Right cardiac atrium (tissue), 5 donors: Measurements from ENCODE around the gene TDRD9. TPM values are rescaled to one million over a fixed set of nuclear protein-coding genes. Genes with fewer than 3 reads are reported as not detected.

Experiments used
- ATAC-seq, 2 donors: fragments of 200-7000 bp; cut with Tn5 transposase; one replicate each; pipeline versions ENCODE4 v1.8.0 to v1.9.1; 2020; ENCODE audit warnings: moderate library complexity in 2 of 2, mild to moderate bottlenecking in 1 of 2
- DNase-seq, 3 donors: peaks; one replicate each; pipeline ENCODE4 v3.0.0-alpha.2; 2020
- H3K27ac ChIP-seq: one replicate; pipeline ENCODE4 v1.5.1; 2013; ENCODE audit warnings: mild to moderate bottlenecking, low read length, control low read depth, moderate library complexity
- H3K27me3 ChIP-seq: one replicate; pipeline ENCODE4 v1.6.1; 2013; ENCODE audit not compliant: control insufficient read depth, insufficient read depth
- H3K4me1 ChIP-seq: one replicate; pipeline ENCODE4 v1.6.1; 2013; ENCODE audit warnings: low read length; ENCODE audit not compliant: control insufficient read depth, insufficient read depth
- H3K4me3 ChIP-seq: one replicate; pipeline ENCODE4 v1.5.1; 2013; ENCODE audit warnings: low read length, control low read depth
- H3K9me3 ChIP-seq: one replicate; pipeline ENCODE4 v1.6.1; 2013; ENCODE audit warnings: low read length; ENCODE audit not compliant: control insufficient read depth
- WGBS: extraction: QIAGEN DNeasy Blood & Tissue Kit; methylation state at CpG from one replicate; pipeline ENCODE4 v1.1.7; 2013; 5-methylcytosine and 5-hydroxymethylcytosine counted together
- intact Hi-C, 4 donors: fragments of 100-400 bp; cut with DNase I; formaldehyde crosslinking; loops; one replicate each; pipeline versions ENCODE4 v1.11.0 to v1.14.0; 2022 to 2023
- polyA plus RNA-seq: library from polyadenylated mRNA; stranded (reverse); fragments of 200-250 nt; gene quantifications from one replicate; pipeline ENCODE4 v1.2.3, GENCODE V29; 2013
- total RNA-seq, 4 donors: library from RNA; stranded (reverse); fragmentation: NEBNext Ultra II Directional; extraction: Animal tissue kit (Norgen Biotek cat#: 25700); gene quantifications; one replicate each; pipeline ENCODE4 v1.2.1, GENCODE V29; 2021
- donor health status: healthy with polysubstance abuse.
- donor health status: DM: no; HTN: yes; CAD: no.
- donor health status: DM: no; HTN: no; CAD: no.
- donor health status: DM: no; HTN: yes; CAD: no; lungs with severe emphysema.
- donor health status: DM: yes; HTN: yes; CAD: no.

Gene TDRD9
- total and polyA plus RNA-seq, 5 donors, result 8.3 to 20.2 (median 10.7) TPM

DNA sequence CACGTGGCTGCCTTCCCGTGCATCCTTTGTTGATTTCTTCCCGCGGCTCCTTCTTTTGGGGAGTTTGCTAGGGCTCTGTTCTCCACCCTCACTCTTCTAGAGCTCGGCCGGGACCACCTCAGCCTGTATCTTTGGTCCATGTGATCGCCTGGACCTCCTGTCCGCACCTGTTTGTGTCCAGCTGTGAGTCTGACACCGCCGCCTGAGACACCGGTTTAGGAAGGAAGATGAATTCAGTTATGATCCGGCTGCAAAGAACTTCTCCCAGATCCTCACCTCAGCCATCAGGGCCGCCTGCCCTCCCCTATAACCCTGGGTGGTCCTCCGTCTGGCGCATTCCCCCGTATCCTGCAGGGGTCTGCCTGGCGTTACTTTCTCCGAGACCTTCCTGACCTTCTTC lies 690 bp upstream of the TDRD9 start:
- DNase-seq, result no peak
- no peak for ATAC-seq
- intact Hi-C loops, result no loop called here
- H3K9me3 ChIP-seq, result no peaks in the 10 kb centered on the region
- 93% methylated on average over 18 of the region's 18 CpGs for WGBS
- no peak overlapping the region for H3K4me3 ChIP-seq
- H3K4me1 ChIP-seq, result no peaks in the 10 kb centered on the region
- no peak overlapping the region for H3K27ac ChIP-seq
- H3K27me3 ChIP-seq, result no peaks in the 10 kb centered on the region

DNA sequence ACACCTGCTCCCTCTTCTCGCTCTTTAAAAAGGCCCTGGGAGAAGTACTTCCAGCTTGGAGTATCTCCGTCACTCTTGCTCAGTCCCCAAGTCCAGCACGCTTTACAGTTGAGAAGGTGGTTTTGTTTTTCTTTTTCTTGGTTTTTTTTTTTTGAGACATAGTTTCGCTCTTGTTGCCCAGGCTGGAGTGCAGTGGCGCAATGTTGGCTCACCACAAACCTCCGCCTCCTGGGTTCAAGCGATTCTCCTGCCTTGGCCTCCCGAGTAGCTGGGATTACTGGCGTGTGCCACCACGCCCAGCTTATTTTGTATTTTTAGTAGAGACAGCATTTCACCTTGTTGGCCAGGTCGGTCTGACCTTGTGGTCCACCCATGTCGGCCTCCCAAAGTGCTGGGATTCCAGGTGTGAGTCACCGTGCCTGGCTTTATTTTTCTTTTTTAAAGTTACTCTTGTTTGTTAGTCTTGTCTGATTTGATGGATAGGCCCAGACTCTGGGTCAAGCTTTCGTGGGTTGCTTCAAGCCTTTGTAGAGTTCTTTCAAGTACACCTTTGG lies 1.9 kb downstream of the TDRD9 start:
- intact Hi-C loops, result no loop called here
- H3K4me1 ChIP-seq, result no peaks in the 10 kb centered on the region
- ATAC-seq (no peak), DNase-seq (no peak)
- H3K9me3 ChIP-seq, result no peaks in the 10 kb centered on the region
- no peak overlapping the region for H3K4me3 ChIP-seq
- H3K27ac ChIP-seq, result no peak overlapping the region
- WGBS, result 83% methylated on average over 14 of the region's 14 CpGs
- H3K27me3 ChIP-seq, result no peaks in the 10 kb centered on the region

DNA sequence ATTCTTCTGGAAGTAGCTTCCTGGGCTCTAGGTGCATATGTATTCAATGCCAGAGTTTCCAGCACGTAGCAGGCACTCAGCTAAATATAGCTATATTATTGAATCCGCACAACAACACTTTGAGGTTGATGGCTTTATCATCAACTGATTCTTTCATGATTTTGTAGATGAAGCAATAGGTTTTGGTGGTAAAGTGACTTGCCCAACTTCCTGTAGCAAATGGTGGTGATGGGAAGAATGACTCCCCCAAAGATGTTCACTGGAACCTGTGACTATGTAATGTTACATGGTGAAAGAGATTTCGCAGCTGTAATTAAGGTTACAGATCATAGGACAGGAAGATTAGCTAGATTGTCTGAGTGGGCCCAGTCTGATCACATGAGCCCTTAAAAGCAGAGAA lies 3.2 kb downstream of the TDRD9 start:
- no peaks in the 10 kb centered on the region for H3K9me3 ChIP-seq
- H3K27me3 ChIP-seq, result no peaks in the 10 kb centered on the region
- WGBS, result 53% methylated on average over 3 of the region's 3 CpGs
- no peak overlapping the region for H3K27ac ChIP-seq
- H3K4me1 ChIP-seq, result no peaks in the 10 kb centered on the region
- DNase-seq (no peak), ATAC-seq (no peak)
- no peak overlapping the region for H3K4me3 ChIP-seq
- intact Hi-C loops, result no loop called here

DNA sequence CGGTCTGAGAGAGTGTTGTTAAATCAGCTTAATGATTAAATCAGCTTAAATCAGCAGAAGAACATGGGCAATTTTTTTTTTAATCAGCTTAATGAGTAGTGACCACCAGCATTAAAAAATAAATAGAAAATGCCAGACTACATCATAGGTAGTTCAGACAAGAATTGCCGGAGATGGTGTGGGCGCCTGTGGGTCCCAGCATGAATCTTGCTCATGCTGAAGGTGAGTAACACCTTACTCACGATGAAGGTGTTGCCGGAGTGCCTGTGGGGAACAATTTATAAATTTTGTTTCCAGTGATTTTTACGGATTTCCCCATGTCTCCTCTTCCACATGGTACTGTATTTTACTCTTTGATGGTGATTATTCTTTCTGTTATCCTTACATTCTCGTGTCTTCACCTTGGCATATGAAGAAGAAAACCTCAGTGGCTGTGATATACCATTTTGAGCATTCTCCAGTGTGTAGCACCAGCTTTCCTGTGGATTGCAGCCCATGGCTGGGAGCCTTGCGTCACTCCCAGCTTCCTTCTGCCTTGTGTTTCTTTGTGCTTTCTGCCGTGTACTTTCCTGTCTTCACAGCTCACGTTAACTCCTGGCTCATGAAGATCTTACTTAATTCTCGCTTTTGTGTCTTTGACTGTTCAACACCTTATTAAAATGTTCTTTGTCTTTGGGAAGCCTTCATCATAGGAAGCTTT lies 4.7 kb downstream of the TDRD9 start:
- 73% methylated on average over 11 of the region's 11 CpGs for WGBS
- no peaks in the 10 kb centered on the region for H3K9me3 ChIP-seq
- DNase-seq, result no peak
- H3K27me3 ChIP-seq, result no peaks in the 10 kb centered on the region
- intact Hi-C loops, result no loop called here
- ATAC-seq, result no peak
- H3K4me3 ChIP-seq, result no peak overlapping the region
- no peak overlapping the region for H3K27ac ChIP-seq
- no peaks in the 10 kb centered on the region for H3K4me1 ChIP-seq

DNA sequence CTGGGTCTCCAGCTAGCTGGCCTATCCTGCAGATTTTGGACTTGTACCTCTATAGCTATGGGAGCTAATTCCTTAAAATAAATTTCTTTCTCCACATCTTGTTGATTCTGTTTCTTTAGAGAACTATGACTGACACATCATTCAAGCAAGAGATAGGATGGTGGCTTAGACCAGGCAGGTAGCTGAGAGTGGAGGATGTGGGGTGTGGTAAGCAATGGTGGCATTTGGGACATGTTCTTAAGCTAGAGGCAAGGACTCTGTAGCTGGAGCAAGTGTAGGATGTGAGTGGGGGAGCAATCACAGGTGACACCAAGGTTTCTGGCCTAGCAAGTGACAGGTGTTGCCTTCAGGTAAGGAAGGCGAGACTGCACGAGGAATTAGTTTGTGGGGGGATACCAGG lies 6.8 kb downstream of the TDRD9 start:
- intact Hi-C loops, result no loop called here
- H3K4me1 ChIP-seq, result no peaks in the 10 kb centered on the region
- no peaks in the 10 kb centered on the region for H3K9me3 ChIP-seq
- ATAC-seq (no peak), DNase-seq (no peak)
- WGBS, result 75% methylated on average over 2 of the region's 2 CpGs
- H3K4me3 ChIP-seq, result no peak overlapping the region
- H3K27ac ChIP-seq, result no peak overlapping the region
- H3K27me3 ChIP-seq, result no peaks in the 10 kb centered on the region

DNA sequence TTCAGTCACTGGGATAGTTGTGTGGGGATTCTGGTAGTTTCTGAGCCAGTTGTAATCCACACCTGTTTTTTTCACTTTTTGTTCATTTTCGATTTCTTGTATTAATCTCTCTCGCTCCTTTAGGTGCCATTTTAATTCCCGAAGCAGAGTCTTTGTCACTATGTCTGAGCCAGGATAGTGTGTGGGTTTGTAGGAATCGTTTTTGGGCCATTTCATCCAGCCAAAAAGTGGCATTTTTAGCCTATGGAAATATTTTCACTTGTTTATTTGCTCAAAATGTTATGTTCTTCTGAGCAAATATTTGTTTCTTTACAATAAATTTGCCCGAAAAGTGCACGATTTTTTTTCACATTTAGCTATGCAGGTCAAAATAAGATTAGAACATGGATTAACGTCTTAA lies 13.2 kb downstream of the TDRD9 start:
- no peaks in the 10 kb centered on the region for H3K27me3 ChIP-seq
- intact Hi-C loops, result no loop called here
- no peak overlapping the region for H3K27ac ChIP-seq
- DNase-seq, result no peak
- H3K9me3 ChIP-seq, result no peaks in the 10 kb centered on the region
- H3K4me3 ChIP-seq, result peak overlapping the region; percentile 64
- peaks cover 1% of the 10 kb centered on the region for H3K4me1 ChIP-seq
- ATAC-seq, result no peak
- 63% methylated on average over 7 of the region's 7 CpGs for WGBS

DNA sequence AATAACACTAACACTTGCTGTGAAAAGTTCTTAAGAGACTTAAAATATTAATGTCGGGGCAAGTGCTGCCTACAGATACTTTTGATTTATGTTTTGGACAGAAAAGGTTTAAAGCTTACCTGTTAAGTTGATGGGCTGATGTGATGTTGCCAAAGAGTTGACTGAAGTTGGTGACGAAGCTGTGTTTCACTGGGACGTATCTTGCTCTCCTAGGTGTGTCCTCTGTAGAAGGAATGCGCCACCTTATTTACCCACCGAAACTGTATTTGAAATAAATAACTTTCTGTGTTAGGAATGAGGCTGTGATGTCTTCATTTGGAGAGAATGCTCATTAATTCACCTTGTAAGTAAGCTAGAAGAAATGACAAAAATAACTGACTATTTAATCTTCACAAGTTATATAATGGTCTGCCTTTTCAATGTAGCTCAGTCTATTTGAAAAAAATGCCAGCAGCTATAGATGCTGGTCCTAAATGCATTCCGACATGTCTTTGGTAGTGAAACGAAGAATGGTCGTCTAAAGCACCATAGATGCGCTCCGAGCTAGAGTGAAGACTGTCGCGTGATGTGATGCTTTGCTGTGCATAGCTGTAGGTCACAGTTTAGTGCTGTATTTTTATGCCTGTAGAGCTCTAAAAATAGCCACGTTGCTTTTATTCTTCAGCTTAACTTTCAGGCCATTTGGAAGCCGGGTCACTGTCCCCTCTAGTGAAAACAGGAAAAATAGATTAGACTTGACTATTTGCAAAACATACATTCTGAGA lies 13.9 kb downstream of the TDRD9 start, which contains the start of gene RD3L:
TSS of gene RD3L (minus strand) at position 557 of the 764 bp plus-strand sequence. CDS start 834 bp downstream, outside the sequence.
- Histone ChIP-seq H3K27ac (peak within 1 kb of the TSS; percentile 27), H3K27me3 (no peaks in the 10 kb centered on the region), H3K9me3 (no peaks in the 10 kb centered on the region), H3K4me3 (peak within 1 kb of the TSS; percentile 64), H3K4me1 (peaks cover 1% of the 10 kb centered on the region)
- 50% methylated on average over 14 of the region's 14 CpGs for WGBS
- ATAC-seq (peak; percentile 74 to 75), DNase-seq (no peak)
- intact Hi-C loops, result no loop called here

DNA sequence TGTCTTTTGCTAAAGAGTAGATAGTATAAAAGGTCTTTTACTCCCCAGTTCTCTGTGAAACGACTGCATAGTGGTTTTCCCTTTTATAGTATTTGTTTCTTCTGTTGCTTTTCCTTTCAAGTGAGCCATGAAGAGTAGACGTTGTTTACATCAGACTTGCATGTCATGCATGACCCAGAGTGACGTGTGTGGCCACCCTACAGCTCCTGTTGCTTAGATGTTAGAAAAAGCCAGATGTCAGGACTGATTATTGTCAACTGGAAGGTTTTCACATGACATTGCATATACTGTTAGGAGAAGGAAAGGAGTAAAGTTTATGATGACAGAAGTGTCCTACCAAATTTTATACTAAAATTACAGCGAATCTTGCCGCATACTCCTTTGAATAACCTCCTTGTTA lies 15.4 kb downstream of the TDRD9 start:
- H3K9me3 ChIP-seq, result no peaks in the 10 kb centered on the region
- no peak overlapping the region for H3K27ac ChIP-seq
- DNase-seq (no peak), ATAC-seq (no peak)
- intact Hi-C loops, result no loop called here
- 71% methylated on average over 5 of the region's 5 CpGs for WGBS
- H3K4me1 ChIP-seq, result peaks cover 1% of the 10 kb centered on the region
- H3K4me3 ChIP-seq, result no peak overlapping the region
- H3K27me3 ChIP-seq, result no peaks in the 10 kb centered on the region

DNA sequence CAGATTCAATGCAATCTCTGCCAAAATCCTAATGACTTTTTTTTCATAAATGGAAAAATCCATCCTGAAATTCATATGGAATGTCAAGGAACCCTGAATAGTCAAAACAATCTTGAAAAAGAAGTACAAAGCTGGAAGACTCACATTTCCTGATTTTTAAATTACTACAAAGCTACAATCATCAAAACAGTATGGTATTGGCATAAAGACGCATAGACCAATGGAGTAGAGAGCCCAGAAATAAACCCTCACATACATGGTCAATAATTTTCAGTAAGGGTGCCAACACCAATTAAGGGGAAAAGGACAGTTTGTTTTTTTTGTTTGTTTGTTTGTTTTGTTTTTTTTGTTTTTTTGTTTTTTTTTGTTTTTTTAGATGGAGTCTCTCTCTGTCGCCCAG lies 18.7 kb downstream of the TDRD9 start:
- intact Hi-C loops, result no loop called here
- ATAC-seq (no peak), DNase-seq (no peak)
- Histone ChIP-seq H3K4me1 (peaks cover 1% of the 10 kb centered on the region), H3K27me3 (no peaks in the 10 kb centered on the region), H3K4me3 (no peak overlapping the region), H3K27ac (no peak overlapping the region), H3K9me3 (no peaks in the 10 kb centered on the region)
- 96% methylated on average over 2 of the region's 2 CpGs for WGBS

DNA sequence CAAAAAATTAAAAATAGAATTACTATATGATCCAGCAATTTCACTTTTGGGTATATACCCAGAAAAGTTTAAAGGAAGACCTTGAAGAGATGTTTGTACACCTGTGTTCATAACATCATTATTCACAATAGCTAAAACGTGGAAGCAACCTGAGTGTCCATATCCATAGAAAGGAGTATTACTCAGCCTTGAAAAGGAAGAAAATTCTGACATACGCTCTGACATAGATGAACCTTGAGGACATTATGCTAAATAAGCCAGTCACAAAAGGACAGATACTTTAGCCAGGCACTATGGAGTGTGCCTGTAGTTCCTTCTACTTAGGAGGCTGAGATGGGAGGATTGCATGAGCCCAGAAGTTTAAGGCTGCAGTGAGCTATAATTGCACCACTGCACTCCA lies 20.2 kb downstream of the TDRD9 start:
- DNase-seq, result no peak
- Histone ChIP-seq H3K4me3 (no peak overlapping the region), H3K4me1 (no peaks in the 10 kb centered on the region), H3K9me3 (no peaks in the 10 kb centered on the region), H3K27ac (no peak overlapping the region), H3K27me3 (no peaks in the 10 kb centered on the region)
- no peak for ATAC-seq
- WGBS, result 80% methylated on average over 2 of the region's 2 CpGs
- intact Hi-C loops, result no loop called here

DNA sequence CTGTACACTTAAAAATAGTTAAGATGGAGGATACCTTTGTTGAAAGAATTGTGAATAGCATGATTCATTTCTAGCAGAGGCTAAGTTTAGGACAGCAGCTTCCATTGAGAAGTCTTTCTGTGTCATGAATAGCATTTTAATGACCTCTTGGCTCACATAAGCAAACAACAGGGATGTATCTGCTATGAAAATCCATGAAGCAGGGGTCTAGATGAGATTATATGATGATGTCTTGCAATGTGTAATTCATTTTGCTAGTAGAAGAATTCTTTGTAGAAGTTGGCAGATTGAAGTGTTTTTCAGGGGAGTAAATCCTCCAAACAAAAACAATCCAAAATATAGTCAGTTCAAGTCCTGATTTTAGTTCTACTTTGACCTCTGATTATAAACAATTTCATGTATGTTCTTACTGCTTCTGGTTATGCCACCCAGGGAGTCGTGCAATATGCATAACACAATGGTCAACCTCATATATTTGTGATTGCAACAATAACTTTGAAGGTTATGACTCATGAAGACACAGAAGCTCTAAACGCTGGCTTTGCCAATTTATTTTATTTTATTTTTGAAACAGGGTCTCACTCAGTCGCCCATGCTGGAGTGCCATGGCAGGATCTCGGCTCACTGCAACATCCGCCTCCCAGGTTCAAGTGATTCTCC lies 21.0 kb downstream of the TDRD9 start:
- Histone ChIP-seq H3K27ac (no peak overlapping the region), H3K27me3 (no peaks in the 10 kb centered on the region), H3K4me1 (no peaks in the 10 kb centered on the region), H3K4me3 (no peak overlapping the region), H3K9me3 (no peaks in the 10 kb centered on the region)
- ATAC-seq, result no peak
- WGBS, result 80% methylated on average over 5 of the region's 5 CpGs
- intact Hi-C loops, result no loop called here
- no peak for DNase-seq
